ENCODE results near the gene GPR55.

The GPR55 gene

GRCh38 chr2:230927711-230928341 is 2.8 kb upstream of the GPR55 start:
- no peak for DNase-seq (ENCODE audit: extremely low read depth, low read depth)
- no peak for TF ChIP-seq CTCF (IDR thresholded peaks at IDR 0.05; ENCODE audit: low read depth, low read length)

GRCh38 chr2:230925879-230926765 is 1.1 kb upstream of the GPR55 start:
- no peak for TF ChIP-seq CTCF (IDR thresholded peaks at IDR 0.05; ENCODE audit: low read depth, low read length)

GRCh38 chr2:230925443-230925878 is 419 bp upstream of the GPR55 start:
- no peak for TF ChIP-seq CTCF (IDR thresholded peaks at IDR 0.05; ENCODE audit: low read depth, low read length)
- DNase-seq (ENCODE audit: extremely low read depth, low read depth), result no peak

More at GRCh38 chr2:230925879-230926765, 1.1 kb upstream of the GPR55 start:
- DNase-seq (ENCODE audit: extremely low read depth, low read depth), result no peak

- no peak for TF ChIP-seq CTCF (IDR thresholded peaks at IDR 0.05; ENCODE audit: low read depth, low read length)
- DNase-seq (ENCODE audit: extremely low read depth, low read depth), result no peak
Observed at GRCh38 chr2:230924092-230924469, 961 bp downstream of the GPR55 start.

- DNase-seq (ENCODE audit: extremely low read depth, low read depth), result no peak
Observed at GRCh38 chr2:230922951-230923717, 1.9 kb downstream of the GPR55 start.

GRCh38 chr2:230921806-230922595 is 3.0 kb downstream of the GPR55 start:
- no peak for DNase-seq (ENCODE audit: extremely low read depth, low read depth)
- no peak for TF ChIP-seq CTCF (IDR thresholded peaks at IDR 0.05; ENCODE audit: low read depth, low read length)

More at GRCh38 chr2:230922951-230923717, 1.9 kb downstream of the GPR55 start:
- TF ChIP-seq CTCF (IDR thresholded peaks at IDR 0.05; ENCODE audit: low read depth, low read length), result no peak

Data from AG09319 (cell line).